ENCODE measurements around the gene BTG4.

GRCh38 chr11:111479666-111480065 lies 32.5 kb downstream of the BTG4 start:
- TF ChIP-seq CTCF (IDR thresholded peaks at IDR 0.05) (no peak), EZH2 (IDR thresholded peaks at IDR 0.05; ENCODE audit: borderline replicate concordance, insufficient read depth, low read depth, low read length, poor library complexity, severe bottlenecking) (no peak)

Data from B cell (primary cell).